GM12872 (cell line): ENCODE data around the gene FAM219A.
A peak's percentile ranks its signal among the peaks of the same experiment; 100 is the strongest.

Experiments
- TF ChIP-seq, protein P1 (sequence below): IDR thresholded peaks from 3 replicates; pipeline ENCODE4 v1.5.1; 2011; ENCODE audit warnings: low read depth, mild to moderate bottlenecking, low read length, moderate library complexity; ENCODE audit not compliant: insufficient read depth

The FAM219A gene

GRCh38 chr9:34493972-34494535 lies 35.7 kb upstream of the FAM219A start:
- TF ChIP-seq, protein P1, sequence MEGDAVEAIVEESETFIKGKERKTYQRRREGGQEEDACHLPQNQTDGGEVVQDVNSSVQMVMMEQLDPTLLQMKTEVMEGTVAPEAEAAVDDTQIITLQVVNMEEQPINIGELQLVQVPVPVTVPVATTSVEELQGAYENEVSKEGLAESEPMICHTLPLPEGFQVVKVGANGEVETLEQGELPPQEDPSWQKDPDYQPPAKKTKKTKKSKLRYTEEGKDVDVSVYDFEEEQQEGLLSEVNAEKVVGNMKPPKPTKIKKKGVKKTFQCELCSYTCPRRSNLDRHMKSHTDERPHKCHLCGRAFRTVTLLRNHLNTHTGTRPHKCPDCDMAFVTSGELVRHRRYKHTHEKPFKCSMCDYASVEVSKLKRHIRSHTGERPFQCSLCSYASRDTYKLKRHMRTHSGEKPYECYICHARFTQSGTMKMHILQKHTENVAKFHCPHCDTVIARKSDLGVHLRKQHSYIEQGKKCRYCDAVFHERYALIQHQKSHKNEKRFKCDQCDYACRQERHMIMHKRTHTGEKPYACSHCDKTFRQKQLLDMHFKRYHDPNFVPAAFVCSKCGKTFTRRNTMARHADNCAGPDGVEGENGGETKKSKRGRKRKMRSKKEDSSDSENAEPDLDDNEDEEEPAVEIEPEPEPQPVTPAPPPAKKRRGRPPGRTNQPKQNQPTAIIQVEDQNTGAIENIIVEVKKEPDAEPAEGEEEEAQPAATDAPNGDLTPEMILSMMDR: no peak

DNA sequence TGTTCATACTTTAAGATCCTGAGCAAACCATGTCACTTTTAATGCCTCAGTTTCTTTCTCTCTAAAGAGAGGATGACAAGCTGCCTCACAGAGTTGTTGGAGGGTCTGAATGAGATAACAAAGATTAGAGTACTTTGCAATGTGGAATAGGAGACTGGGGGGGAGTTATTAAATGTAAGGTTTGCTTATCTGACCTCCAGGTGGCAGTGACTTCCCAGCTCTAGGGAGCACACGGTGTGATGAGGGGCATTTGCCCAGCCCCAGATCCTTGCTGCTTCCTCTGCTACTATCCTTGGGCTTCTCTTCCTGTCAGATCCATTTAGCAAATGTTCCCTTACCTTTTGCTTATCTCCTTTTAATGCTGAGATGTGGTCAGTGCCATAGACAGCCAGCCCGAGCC lies 33.7 kb upstream of the FAM219A start:
- TF ChIP-seq, protein P1: peak; percentile 17; the same call in 1 of the 3 replicates

DNA sequence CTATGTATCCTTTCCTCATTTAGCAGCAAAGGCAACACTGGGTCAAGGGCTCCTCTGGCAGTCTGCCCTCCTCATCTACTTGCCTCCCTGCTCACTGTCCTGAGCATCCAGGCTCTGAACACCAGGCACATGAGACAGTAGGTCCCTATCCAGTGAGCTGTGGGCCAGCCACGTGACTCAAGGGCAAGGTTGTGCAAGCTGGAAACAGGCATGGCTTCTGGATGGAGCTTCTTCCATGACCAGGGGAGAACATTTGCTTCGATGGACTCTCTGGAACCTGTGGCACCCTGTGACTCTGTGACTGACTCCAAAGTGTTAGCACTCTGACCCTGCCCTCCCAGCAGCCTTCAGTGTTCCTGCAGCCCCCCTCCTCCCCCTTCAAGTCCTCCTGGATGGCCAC lies 33.2 kb upstream of the FAM219A start:
- TF ChIP-seq, protein P1: no peak

GRCh38 chr9:34490760-34491159 lies 32.4 kb upstream of the FAM219A start:
- TF ChIP-seq, protein P1: no peak

DNA sequence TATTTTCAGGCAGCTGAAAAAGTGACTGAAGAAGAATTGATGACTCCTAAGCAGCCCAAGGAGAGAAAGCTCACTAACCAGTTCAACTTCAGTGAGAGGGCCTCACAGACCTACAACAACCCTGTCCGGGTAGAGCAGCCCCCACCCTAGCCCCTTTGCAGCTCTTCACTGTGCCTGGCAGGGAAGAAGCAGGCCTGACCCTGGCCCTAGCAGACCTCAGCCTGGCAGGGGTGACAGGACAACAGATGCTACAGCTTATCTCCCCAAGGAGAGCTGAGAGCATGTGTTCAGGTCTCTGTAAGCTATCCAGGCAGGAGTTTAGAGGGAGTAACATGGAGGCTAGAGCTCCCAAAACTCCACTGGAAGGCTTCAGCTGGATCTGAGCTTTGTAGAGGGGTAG lies 32.0 kb upstream of the FAM219A start:
- TF ChIP-seq, protein P1: no peak

GRCh38 chr9:34486572-34486971 lies 28.2 kb upstream of the FAM219A start:
- TF ChIP-seq, protein P1: no peak

DNA sequence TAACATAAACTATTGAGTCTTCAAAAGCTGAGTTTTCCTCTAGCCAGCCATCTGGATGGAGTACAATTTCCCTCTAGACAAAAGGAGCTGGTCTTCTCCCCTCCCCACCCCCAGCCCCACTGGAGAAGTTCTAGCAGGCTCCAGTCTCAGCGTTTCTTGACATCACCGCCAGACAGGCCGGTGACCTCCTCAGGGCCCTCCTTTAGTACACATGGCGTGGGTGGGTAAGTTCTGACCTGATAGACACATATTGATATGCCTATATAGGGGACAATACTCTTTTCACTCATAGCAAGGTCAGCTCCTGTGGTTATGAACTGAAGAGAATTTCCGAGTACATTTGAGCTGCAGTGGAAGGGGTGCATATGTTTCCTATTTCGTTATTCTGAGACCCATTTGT lies 27.5 kb upstream of the FAM219A start:
- TF ChIP-seq, protein P1: no peak
